ENCODE results near the gene ATAD3C.
"Not testable (repeated sequence)": the region's sequence is repeated elsewhere in the genome, so short reads cannot be mapped to it uniquely, and the experiment has no call there.

- not testable (repeated sequence) for TF ChIP-seq JUNB (IDR thresholded peaks at IDR 0.05; ENCODE audit: unreplicated experiment); CTCF (conservative IDR thresholded peaks at IDR 0.05; ENCODE audit: low read depth in 2 of 2)
These were observed 20.5 kb upstream of the ATAD3C start for GRCh38 chr1:1428967-1429366.

All from GM23338 (cell line).